Activated T-cell treated with anti-CD3 and anti-CD28 coated beads for 48 hours (primary cell): ENCODE measurements around the gene TMCC3.

Experiments
- DNase-seq: peaks from one replicate; pipeline ENCODE4 v3.0.0-alpha.2; 2020; ENCODE audit warnings: low read depth

Gene TMCC3

DNA sequence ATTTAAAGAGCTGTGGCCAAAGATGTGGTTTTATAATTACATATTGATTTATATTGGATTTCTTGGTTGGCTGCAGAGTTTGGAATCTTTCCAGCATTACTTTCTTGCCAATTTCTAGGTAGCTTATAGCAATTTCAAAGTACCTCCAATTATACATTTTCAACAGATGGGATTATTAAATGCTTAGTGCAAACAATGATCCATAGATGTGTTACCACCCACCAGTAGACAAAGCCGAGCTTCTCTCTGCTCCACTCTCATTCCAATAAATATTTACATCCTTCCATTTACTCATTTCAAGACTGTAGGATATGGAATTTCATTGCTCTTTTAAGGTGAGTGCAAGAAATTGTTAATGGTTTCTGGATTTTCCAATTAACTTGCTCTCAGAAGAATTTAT lies 21.6 kb upstream of the TMCC3 start:
- DNase-seq = no peak

- DNase-seq = no peak
These were observed 20.5 kb upstream of the TMCC3 start for GRCh38 chr12:94670898-94671297.

DNA sequence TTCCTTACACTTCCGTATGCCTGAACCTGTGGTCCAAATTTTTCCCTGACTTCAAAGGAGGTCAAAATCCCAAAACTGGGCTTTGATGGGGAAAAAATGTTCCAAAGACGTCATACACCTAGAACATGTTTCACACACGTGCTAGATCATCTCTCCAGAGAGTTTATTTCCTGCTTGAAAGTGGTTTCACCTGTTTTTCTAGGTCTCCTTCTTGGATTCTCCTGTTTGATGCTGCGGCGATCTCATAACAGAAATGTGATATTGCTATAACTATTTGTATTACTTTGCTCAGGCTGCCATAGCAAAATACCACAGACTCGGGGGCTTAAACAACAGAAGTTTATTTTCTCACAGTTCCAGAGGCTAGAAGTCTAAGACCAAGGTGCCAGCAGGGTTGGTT lies 19.7 kb upstream of the TMCC3 start:
- no peak for DNase-seq

- no peak for DNase-seq
These were observed 16.7 kb upstream of the TMCC3 start for GRCh38 chr12:94667031-94667540.

- no peak for DNase-seq
These were observed 15.8 kb upstream of the TMCC3 start for GRCh38 chr12:94666158-94666557.

- DNase-seq = no peak
These were observed 13.3 kb upstream of the TMCC3 start for GRCh38 chr12:94663702-94664101.

DNA sequence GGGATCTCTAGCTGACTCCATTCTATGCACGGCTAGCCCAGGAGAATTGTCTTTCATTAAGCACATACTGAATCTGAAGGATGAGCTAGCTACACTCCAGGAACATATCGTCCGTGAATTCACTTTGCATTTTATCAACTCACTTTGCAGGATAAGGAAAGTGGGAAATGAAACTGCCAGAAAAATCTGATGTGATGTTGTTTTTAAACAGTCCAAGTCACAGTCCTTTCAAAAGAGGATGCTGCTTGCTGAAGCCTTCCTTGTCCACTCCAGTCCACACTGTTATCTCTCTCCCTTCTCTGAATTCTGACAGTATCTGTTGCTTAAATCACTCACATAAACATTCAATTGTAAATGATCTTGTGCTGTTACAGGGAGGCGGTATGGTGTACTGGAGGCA lies 12.7 kb upstream of the TMCC3 start:
- no peak for DNase-seq

GRCh38 chr12:94660436-94660835 lies 10.1 kb upstream of the TMCC3 start:
- no peak for DNase-seq

GRCh38 chr12:94659346-94659930 lies 9.1 kb upstream of the TMCC3 start:
- DNase-seq = no peak

DNA sequence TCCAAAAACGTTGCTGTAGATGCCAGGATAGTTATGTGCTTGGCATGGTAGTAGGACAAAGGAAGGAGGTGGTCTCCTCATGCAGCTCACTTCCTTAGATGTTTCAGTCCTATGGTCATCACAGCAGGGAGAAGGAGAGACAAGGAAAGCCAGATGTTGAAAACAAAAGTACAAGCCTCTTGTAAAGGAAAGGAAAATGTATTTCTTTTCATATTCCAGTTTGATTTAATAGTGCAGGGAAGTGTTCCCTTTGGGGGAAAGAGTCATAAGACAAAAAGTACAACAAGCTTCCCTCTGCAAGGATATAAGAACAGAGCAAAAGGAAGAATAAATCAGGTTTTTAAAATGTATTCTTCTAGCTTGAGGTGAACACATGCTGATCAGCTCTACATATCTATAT lies 8.6 kb upstream of the TMCC3 start:
- DNase-seq = no peak

DNA sequence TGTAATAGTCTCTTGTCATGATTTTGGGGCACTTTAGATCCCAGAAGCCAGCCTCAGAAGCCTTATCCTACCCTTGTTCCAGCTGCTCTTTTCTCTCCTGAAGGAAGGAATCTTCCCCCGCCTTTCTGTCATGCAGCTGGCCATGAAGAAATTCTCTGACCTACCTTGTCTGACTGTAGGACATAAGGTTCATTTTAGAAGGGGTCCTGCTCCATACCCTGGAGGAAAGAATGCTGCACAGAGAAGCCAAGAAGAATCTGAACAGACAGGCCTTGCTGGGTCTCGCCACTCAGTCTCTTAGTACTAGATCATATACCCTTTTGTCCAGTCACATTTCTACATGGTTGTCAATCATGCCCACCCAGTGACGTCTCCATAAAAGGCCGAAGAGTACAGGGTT lies 6.2 kb upstream of the TMCC3 start:
- no peak for DNase-seq

- DNase-seq = peak; percentile 8
These were observed 811 bp downstream of the TMCC3 start for GRCh38 chr12:94649349-94650142.

GRCh38 chr12:94648578-94648977 lies 1.8 kb downstream of the TMCC3 start:
- DNase-seq = no peak

GRCh38 chr12:94644141-94644979 lies 6.0 kb downstream of the TMCC3 start:
- peak; percentile 3 for DNase-seq

- DNase-seq = no peak
These were observed 6.8 kb downstream of the TMCC3 start for GRCh38 chr12:94643606-94644005.

- no peak for DNase-seq
These were observed 9.1 kb downstream of the TMCC3 start for GRCh38 chr12:94641283-94641682.

DNA sequence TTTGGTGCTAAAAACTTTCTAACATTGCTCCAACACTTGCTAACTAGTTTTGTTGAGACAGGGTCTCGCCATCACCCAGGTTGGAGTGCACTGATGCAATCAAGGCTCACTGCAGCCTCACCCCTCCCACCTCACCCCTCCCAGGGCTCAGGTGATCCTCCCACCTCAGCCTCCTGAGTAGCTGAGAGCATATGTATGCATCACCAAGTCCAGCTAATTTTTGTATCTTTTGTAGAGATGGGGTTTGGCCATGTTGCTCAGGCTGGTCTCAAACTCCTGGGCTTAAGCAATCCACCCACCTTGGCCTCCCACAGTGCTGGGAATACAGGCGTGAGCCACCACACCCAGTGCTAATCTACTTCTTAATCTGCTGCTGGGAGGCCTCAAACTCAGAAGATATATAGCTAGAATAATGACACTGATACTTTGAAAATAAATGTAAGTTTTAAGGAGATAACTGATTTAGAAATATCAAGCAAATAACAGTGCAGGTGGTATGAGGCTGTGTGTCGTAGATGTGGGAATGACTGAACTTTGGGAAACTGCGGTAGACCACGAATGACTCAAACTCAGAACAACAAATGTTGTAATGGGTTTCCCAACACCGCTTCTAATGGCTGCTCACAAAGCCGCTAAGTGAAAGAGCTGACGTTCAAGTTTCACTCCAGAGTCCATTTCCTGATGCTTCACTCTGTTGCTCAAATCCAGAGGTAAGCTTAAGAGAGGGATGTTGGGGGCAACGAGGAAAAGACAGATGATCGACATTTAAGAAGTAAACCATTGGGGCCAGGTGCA lies 10.0 kb downstream of the TMCC3 start:
- DNase-seq = peak; percentile 50

DNA sequence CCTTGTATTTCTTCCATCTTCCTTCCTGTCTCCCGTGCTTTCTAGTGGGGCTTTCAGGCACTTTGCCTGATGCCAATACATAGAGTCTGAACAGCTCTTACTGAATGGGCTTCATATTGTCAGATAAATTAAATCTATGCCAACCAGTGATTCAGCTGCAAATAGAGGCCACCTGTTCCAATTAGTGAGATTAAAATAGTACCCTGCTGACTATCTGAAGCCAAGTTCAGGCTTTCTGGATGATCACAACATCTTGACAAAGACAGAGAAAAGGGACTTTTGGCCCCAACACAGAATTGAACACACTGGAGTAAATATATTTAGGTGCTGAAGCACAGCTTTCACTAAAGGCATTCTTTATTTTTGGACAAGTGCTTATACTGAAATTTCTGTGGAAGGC lies 11.8 kb downstream of the TMCC3 start:
- DNase-seq = no peak

- no peak for DNase-seq
These were observed 12.8 kb downstream of the TMCC3 start for GRCh38 chr12:94637390-94638113.

DNA sequence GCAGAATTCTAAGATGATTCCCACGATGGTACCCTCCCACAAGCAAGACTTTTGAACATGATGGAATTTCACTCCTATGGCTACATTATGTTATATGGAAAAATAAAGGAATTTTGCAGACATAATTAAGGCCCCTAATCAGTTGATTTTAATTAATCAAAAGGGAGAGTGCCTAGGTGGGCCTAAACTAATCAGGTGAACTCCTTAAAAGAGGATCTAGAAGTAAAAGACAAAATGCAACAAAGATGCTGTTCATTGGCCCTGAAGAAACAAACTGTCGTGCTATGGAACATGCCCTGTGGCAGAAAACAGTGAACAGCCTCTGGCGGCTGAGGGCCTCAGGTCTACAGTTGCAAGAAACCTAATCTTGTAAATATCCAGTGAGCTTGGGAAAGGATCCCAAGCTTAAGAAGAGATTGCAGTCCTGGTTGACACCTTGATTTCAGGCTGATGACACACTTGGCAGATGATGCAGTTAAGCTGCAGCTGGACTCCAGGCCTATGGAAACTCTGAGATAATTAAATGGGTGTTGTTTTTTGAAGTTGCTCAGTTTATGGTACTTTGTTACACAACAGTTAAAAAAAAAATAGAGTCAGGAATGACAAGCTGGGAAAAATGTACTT lies 13.8 kb downstream of the TMCC3 start:
- DNase-seq = no peak

- DNase-seq = no peak
These were observed 15.6 kb downstream of the TMCC3 start for GRCh38 chr12:94634717-94635116.
